Mesothelial cell of epicardium (in vitro differentiated cells): ENCODE results near the gene U2AF2. TPM values are rescaled to one million over a fixed set of nuclear protein-coding genes. Genes with fewer than 3 reads are reported as not detected.

Experiments
- DNase-seq, 2 experiments: peaks; one replicate each; pipeline ENCODE4 v3.0.0; 2021; ENCODE audit warnings: low spot score in 2 of 2; ENCODE audit not compliant: unreplicated experiment in 2 of 2
- H3K27ac Mint-ChIP-seq: 2 replicates; pipeline ENCODE4 v1.8.0; 2021; ENCODE audit warnings: mixed read lengths
- H3K27me3 Mint-ChIP-seq: 2 replicates; pipeline ENCODE4 v1.8.0; 2021; ENCODE audit warnings: low read depth, mixed read lengths
- H3K36me3 Mint-ChIP-seq: 2 replicates; pipeline ENCODE4 v1.8.0; 2021; ENCODE audit warnings: mixed read lengths
- H3K4me1 Mint-ChIP-seq: 2 replicates; pipeline ENCODE4 v1.8.0; 2021; ENCODE audit warnings: mixed read lengths
- H3K4me3 Mint-ChIP-seq: 2 replicates; pipeline ENCODE4 v1.8.0; 2021; ENCODE audit warnings: mild to moderate bottlenecking, moderate library complexity, mixed read lengths
- H3K9me3 Mint-ChIP-seq: 2 replicates; pipeline ENCODE4 v1.8.0; 2021; ENCODE audit warnings: mixed read lengths
- CTCF ChIP-seq: fragments of 200-600 bp; sonication (generic); IDR thresholded peaks from one replicate; pipeline ENCODE4 v1.5.0; 2021; ENCODE audit warnings: antibody characterized with exemption; ENCODE audit not compliant: unreplicated experiment
- total RNA-seq: library from RNA; stranded (reverse); gene quantifications from 3 replicates; pipeline ENCODE4 v1.2.1, GENCODE V29; 2021

Gene U2AF2
- total RNA-seq, 1 donor from 2014 or later: 245 TPM

- no peaks in the 10 kb centered on the region for H3K9me3 Mint-ChIP-seq
- peak overlapping the region; percentile 84 for H3K27ac Mint-ChIP-seq
- H3K4me3 Mint-ChIP-seq: peak overlapping the region; percentile 49
- peaks cover 34% of the 10 kb centered on the region for H3K4me1 Mint-ChIP-seq
- no peak for DNase-seq
- H3K36me3 Mint-ChIP-seq: peaks cover 6% of the 10 kb centered on the region
- H3K27me3 Mint-ChIP-seq: no peaks in the 10 kb centered on the region
- TF ChIP-seq CTCF: no peak
Observed at GRCh38 chr19:55673889-55674288, 19.1 kb downstream of the U2AF2 start.

GRCh38 chr19:55674459-55674840 lies 19.6 kb downstream of the U2AF2 start:
- Mint-ChIP-seq H3K27ac (peak overlapping the region; percentile 91), H3K4me3 (peak overlapping the region; percentile 58), H3K36me3 (peaks cover 7% of the 10 kb centered on the region), H3K27me3 (no peaks in the 10 kb centered on the region), H3K9me3 (no peaks in the 10 kb centered on the region), H3K4me1 (peaks cover 34% of the 10 kb centered on the region)
- no peak for TF ChIP-seq CTCF
- no peak for DNase-seq

- H3K9me3 Mint-ChIP-seq: no peaks in the 10 kb centered on the region
- H3K36me3 Mint-ChIP-seq: peaks cover 10% of the 10 kb centered on the region
- H3K4me3 Mint-ChIP-seq: peak within 1 kb of the TSS; percentile 99
- peak; percentile 96 to 98 for DNase-seq
- peak within 1 kb of the TSS; percentile 98 for H3K27ac Mint-ChIP-seq
- H3K27me3 Mint-ChIP-seq: no peaks in the 10 kb centered on the region
- TF ChIP-seq CTCF: no peak
- H3K4me1 Mint-ChIP-seq: peaks cover 34% of the 10 kb centered on the region
Observed at GRCh38 chr19:55674841-55675660, 20.2 kb downstream of the U2AF2 start, which contains the start of gene EPN1. Gene EPN1, plus strand, starts transcription at chr19:55675226. Its CDS starts 3,402 bp downstream, at chr19:55678628.

- no peaks in the 10 kb centered on the region for H3K9me3 Mint-ChIP-seq
- peak overlapping the region; percentile 98 for H3K27ac Mint-ChIP-seq
- peaks cover 16% of the 10 kb centered on the region for H3K36me3 Mint-ChIP-seq
- peak overlapping the region; percentile 99 for H3K4me3 Mint-ChIP-seq
- peaks cover 34% of the 10 kb centered on the region for H3K4me1 Mint-ChIP-seq
- no peak for TF ChIP-seq CTCF
- no peaks in the 10 kb centered on the region for H3K27me3 Mint-ChIP-seq
- no peak for DNase-seq
Observed at GRCh38 chr19:55675661-55676354, 21.0 kb downstream of the U2AF2 start.

GRCh38 chr19:55676383-55676782 lies 21.5 kb downstream of the U2AF2 start:
- H3K4me1 Mint-ChIP-seq: peaks cover 33% of the 10 kb centered on the region
- DNase-seq: no peak
- H3K27ac Mint-ChIP-seq: peak overlapping the region; percentile 44
- TF ChIP-seq CTCF: no peak
- H3K4me3 Mint-ChIP-seq: peak overlapping the region; percentile 99
- H3K36me3 Mint-ChIP-seq: peaks cover 13% of the 10 kb centered on the region
- H3K9me3 Mint-ChIP-seq: no peaks in the 10 kb centered on the region
- no peaks in the 10 kb centered on the region for H3K27me3 Mint-ChIP-seq
